ENCODE results near the gene RAB40B.
"Not testable (repeated sequence)": the region's sequence is repeated elsewhere in the genome, so short reads cannot be mapped to it uniquely, and the experiment has no call there.

The RAB40B gene, protein sequence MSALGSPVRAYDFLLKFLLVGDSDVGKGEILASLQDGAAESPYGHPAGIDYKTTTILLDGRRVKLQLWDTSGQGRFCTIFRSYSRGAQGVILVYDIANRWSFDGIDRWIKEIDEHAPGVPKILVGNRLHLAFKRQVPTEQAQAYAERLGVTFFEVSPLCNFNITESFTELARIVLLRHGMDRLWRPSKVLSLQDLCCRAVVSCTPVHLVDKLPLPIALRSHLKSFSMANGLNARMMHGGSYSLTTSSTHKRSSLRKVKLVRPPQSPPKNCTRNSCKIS

DNA sequence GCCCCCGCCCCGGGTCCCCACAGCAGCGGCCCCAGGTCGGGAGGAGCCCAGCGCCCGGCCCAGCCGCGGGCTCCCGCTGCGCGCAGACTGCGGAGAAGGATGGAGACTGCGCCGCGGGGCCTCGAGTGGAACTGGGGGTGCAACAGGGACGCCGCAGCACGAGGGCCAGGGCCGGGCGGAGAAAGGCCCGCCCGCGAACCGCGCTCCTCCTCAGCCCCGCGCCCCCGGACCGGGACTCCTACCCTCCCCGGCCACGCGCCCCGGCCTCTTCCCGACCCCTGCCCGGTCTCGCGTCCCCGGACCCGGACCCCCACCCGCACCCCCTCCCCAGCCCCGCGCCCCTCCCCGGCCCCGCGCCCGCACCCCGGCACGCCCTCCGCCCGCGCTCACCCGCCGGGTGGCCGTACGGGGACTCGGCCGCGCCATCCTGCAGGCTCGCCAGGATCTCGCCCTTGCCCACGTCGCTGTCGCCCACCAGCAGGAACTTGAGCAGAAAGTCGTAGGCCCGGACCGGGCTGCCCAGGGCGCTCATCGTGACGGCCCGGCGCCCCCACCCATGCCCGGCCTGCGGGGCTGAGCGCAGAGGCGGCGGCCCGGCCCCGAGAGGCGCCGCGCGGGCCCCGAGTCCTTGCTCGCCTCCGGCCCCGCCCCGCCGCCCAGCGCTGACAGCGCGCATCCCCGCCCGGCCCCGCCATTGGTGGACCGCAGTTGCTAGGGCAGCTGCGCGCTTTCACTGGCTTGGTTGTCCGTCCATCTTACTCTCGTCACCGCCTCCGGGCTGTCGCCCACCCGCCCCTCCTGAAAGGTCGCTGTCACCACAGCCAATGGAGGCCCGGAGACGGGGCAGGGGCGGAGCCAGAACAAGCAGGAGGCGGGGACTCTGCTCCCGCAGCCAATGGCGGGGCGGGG, at the start of gene RAB40B:
TSS of gene RAB40B (minus strand) at position 634 of the 909 bp plus-strand sequence. CDS start at position 532, 102 bp downstream.
- peak within 1 kb of the TSS; percentile 43 for H3K27ac ChIP-seq (ENCODE audit: low read depth, low read length)

DNA sequence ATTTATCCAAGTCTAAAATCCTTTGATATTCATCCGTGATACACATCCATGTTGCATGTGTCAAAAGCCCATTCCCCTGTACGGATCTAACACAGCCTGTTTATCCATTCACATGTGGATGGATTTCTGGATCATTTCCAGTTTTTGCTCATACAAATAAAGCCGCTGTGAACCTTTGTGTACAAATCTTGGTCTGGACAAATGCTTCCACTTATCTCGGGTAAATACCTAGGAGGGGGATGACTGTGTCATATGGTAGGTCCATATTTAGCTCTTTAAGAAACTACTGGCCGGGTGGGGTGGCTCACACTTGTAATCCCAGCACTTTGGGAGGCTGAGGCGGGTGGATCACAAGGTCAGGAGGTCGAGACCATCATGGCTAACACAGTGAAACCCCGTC, 47.0 kb upstream of the RAB40B start:
- Histone ChIP-seq H3K27me3 (ENCODE audit: control insufficient read depth, insufficient read depth, low read length) (no peaks in the 10 kb centered on the region), H3K27ac (ENCODE audit: low read depth, low read length) (no peak overlapping the region), H3K4me1 (ENCODE audit: control insufficient read depth, insufficient read depth, low read length) (no peaks in the 10 kb centered on the region), H3K4me3 (ENCODE audit: low read length) (no peak overlapping the region), H3K9ac (ENCODE audit: low read length) (no peak overlapping the region), H3K36me3 (ENCODE audit: control insufficient read depth, insufficient read depth, low read length) (peaks cover 14% of the 10 kb centered on the region)

More for the DNA sequence above, at the start of gene RAB40B:
- H3K9ac ChIP-seq (ENCODE audit: low read length), result no peak within 1 kb of the TSS
- peak within 1 kb of the TSS; percentile 78 for H3K4me3 ChIP-seq (ENCODE audit: low read length)
- H3K36me3 ChIP-seq (ENCODE audit: control insufficient read depth, insufficient read depth, low read length), result no peaks in the 10 kb centered on the region
- no peaks in the 10 kb centered on the region for H3K27me3 ChIP-seq (ENCODE audit: control insufficient read depth, insufficient read depth, low read length)
- peaks cover 7% of the 10 kb centered on the region for H3K4me1 ChIP-seq (ENCODE audit: control insufficient read depth, insufficient read depth, low read length)

DNA sequence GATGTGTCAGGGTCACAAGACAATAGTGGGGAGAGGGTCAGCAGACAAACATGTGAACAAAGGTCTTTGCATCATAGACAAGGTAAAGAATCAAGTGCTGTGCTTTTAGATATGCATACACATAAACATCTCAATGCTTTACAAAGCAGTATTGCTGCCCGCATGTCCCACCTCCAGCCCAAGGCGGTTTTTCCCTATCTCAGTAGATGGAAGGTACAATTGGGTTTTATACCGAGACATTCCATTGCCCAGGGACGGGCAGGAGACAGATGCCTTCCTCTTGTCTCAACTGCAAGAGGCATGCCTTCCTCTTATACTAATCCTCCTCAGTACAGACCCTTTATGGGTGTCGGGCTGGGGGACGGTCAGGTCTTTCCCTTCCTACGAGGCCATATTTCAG, 46.2 kb upstream of the RAB40B start:
- not testable (repeated sequence) for H3K4me1 ChIP-seq (ENCODE audit: control insufficient read depth, insufficient read depth, low read length); H3K9ac ChIP-seq (ENCODE audit: low read length); H3K4me3 ChIP-seq (ENCODE audit: low read length); H3K27me3 ChIP-seq (ENCODE audit: control insufficient read depth, insufficient read depth, low read length); H3K27ac ChIP-seq (ENCODE audit: low read depth, low read length)
- peaks cover 18% of the 10 kb centered on the region for H3K36me3 ChIP-seq (ENCODE audit: control insufficient read depth, insufficient read depth, low read length)

DNA sequence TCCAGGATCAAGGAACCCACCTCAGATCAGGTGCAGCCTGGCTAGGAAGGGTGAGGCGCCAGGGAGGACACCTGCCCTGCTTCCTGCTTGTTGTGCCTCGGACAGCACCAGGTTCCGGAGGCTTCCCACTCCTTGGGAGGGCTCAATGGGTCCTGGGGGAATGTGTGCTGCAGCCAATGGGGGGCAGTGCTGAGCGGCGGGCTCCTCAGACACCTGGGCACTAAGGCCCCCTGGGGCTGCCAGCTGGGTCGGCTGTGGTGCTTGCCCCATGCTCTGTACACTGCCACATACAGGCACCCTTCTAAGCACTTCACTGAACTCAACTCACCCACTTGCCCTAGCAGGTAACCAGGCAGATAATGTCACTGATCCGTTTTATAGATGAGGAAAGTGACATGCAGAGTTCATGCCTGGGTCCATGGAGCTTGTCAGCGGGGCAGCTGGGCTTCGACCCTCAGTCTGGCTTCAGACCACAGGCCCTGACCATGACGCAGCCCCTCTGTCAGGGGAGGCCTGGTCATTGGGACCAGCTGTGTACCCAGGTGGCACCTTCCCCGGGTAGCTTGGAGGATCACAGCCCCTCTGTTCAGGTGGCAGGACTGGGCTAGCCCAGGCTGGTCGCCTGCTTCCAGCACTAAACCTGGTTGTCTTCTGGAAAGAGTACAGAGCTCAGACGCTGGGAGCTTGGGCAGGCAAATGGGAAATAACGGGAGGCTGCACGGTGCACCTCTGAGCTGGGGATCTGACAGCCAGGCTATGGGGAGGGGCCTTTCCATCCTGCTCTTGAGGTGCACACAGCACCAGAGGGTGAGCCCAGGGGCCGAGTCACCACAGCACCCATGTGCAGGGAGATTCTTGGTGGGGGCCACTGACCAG, 45.1 kb upstream of the RAB40B start:
- H3K27ac ChIP-seq (ENCODE audit: low read depth, low read length), result no peak overlapping the region
- no peaks in the 10 kb centered on the region for H3K27me3 ChIP-seq (ENCODE audit: control insufficient read depth, insufficient read depth, low read length)
- peaks cover 18% of the 10 kb centered on the region for H3K36me3 ChIP-seq (ENCODE audit: control insufficient read depth, insufficient read depth, low read length)
- H3K9ac ChIP-seq (ENCODE audit: low read length), result no peak overlapping the region
- H3K4me3 ChIP-seq (ENCODE audit: low read length), result no peak overlapping the region
- no peaks in the 10 kb centered on the region for H3K4me1 ChIP-seq (ENCODE audit: control insufficient read depth, insufficient read depth, low read length)

DNA sequence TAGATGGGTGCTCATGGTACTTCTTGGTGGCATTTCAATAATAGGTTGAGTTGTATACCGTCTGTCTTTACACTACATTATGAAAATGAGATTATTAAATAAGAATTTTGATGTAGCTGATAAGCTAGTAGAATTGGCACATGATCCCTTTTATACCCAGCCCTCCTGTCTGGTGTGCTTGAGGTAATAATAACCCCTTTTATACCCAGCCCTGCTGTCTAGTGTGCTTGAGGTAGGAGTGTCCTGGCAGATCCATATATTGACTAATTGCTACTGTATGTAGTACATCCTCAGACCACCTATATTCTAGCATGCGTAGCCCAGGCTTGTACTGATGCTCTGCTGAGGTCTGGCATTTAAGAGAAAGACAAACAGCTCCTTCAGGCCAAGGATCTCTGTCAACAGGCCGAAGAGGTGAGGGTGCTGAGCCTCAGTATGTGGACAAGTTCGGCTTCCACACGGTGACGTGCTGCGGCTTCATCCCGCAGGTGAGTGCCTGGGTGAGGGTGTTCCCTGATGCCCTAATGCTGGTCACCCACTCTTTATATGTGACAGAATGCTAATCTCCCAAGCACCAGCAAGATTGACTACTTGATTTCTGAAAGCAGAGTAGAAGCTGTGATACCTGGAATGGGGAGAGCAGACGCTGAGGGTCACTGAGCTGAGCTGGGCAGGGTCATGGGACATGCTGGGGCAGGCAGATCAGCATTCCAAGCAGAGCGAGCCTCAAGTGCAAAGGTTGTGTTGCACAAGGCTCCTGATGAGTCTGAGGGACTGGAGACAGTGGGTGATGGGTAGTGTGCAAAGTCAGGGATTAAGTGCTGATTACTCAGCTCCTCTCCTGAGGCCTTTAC, 42.6 kb upstream of the RAB40B start:
- Histone ChIP-seq H3K9ac (ENCODE audit: low read length) (no peak overlapping the region), H3K4me1 (ENCODE audit: control insufficient read depth, insufficient read depth, low read length) (peaks cover 3% of the 10 kb centered on the region), H3K4me3 (ENCODE audit: low read length) (no peak overlapping the region), H3K27ac (ENCODE audit: low read depth, low read length) (no peak overlapping the region), H3K27me3 (ENCODE audit: control insufficient read depth, insufficient read depth, low read length) (no peaks in the 10 kb centered on the region), H3K36me3 (ENCODE audit: control insufficient read depth, insufficient read depth, low read length) (peaks cover 18% of the 10 kb centered on the region)

DNA sequence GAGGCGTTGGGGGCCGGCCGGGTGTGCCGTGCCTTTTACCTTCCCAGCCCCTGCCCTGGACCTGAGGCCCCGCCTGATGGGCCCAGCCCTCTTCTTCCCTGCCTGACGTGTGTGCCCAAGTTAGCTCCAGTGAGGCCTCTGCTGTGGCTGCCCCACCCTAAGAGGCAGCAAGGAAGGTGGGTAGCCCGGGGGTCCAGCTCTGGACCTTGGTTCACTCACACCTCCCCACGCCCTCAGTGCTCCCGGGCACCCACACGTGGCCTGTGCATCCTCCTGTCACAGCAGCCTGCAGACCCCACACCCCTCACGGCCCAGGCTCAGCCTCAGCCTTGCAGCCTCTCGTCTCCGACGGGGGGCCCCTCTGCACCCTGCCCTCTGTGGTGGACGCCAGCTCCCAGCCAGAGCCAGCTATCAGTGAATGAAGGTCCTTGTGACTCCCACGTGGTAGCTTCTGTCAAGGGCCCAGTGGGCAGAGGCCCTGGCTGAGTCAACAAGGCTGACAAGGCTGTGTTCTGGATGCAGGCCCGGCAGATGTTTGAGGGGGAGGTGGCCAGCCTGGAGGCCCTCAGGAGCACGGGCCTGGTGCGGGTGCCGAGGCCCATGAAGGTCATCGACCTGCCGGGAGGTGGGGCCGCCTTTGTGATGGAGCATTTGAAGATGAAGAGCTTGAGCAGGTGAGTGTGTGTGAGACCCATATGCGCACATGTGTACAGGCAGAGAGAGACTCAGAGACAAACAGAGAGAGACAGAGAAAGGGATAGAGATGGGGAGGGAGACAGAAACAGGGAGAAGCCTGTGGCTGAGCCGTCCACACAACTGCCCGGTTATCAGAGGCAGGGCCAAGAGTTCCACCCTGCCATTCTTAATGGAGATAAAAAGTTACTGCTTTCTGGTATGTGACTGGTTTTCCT, 39.7 kb upstream of the RAB40B start:
- Histone ChIP-seq H3K4me3 (ENCODE audit: low read length) (no peak overlapping the region), H3K4me1 (ENCODE audit: control insufficient read depth, insufficient read depth, low read length) (peaks cover 3% of the 10 kb centered on the region), H3K9ac (ENCODE audit: low read length) (no peak overlapping the region), H3K27me3 (ENCODE audit: control insufficient read depth, insufficient read depth, low read length) (no peaks in the 10 kb centered on the region), H3K36me3 (ENCODE audit: control insufficient read depth, insufficient read depth, low read length) (peaks cover 16% of the 10 kb centered on the region), H3K27ac (ENCODE audit: low read depth, low read length) (no peak overlapping the region)

DNA sequence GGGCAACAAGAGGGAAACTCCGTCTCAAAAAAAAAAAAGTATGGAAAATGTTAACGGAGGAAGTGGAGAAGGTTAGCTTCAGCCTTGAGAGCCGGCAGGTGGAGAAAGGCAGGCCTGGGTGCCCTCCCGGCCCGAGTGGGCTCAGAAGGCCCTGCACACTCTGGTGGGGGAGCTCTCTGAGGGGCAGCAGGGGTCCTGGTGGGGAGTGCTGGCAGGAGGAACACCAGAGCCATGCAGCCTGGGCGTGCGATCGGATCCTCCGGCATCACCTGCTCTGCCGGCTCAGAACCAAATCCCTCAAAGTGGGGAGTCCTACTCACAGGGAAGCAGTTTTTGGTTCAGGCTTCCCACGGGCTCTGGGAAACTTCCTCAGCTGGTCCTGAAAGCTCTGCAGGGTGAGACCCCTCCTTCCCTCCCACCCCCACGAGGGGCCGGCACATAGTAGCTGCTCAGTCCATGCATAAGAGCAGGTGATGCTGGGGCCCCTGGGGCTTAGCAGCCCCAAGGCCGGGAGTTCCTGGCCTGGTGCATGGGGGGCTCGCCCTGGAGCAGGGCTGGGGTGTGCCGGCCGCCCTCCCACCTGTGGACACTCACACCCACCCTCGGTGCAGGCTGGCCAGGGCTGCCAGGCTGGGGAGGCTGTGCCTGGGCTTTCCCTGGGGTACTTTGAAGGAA, 38.1 kb upstream of the RAB40B start:
- no peaks in the 10 kb centered on the region for H3K27me3 ChIP-seq (ENCODE audit: control insufficient read depth, insufficient read depth, low read length)
- no peak overlapping the region for H3K9ac ChIP-seq (ENCODE audit: low read length)
- H3K4me3 ChIP-seq (ENCODE audit: low read length), result peak overlapping the region; percentile 86
- peaks cover 14% of the 10 kb centered on the region for H3K36me3 ChIP-seq (ENCODE audit: control insufficient read depth, insufficient read depth, low read length)
- peaks cover 3% of the 10 kb centered on the region for H3K4me1 ChIP-seq (ENCODE audit: control insufficient read depth, insufficient read depth, low read length)
- no peak overlapping the region for H3K27ac ChIP-seq (ENCODE audit: low read depth, low read length)

DNA sequence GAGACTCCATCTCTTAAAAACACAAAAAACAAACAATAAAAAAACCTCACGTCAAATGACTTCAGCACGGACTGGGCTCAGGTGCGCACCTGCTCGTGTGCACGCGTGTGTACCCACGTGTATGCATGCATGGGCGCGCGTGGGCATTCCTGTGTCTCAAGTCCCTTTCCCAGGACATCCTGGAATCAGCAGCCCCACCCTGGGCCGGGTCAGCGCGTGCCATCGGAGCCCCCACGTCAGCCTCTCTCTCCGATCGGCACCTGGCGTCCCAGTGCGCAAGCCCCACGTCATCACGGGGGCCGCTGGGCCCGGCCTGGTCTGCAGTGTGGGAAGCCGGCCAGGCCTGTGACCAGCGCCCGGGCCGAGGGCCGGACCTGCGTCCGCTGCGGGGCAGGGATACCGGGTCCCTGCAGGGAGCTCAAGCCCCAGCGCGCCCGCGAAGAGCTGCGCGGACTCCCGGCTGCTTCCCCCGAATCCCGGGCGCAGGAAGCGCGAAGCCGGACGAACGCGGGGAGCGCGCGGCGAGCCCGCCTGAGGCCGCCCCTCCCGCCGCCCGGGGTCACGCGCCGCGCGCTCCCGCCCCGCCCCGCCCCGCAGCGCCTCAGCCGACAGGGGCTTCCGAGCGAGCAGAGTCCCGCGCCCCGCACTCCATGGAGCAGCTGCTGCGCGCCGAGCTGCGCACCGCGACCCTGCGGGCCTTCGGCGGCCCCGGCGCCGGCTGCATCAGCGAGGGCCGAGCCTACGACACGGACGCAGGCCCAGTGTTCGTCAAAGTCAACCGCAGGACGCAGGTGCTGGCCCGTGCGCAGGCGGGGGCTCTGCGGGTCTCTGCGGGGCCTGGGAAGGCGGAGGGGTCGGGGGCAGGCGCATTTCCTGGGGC, 36.7 kb upstream of the RAB40B start, which contains the start of gene FN3K:
TSS of gene FN3K (plus strand) at position 629 of the 880 bp plus-strand sequence. CDS start at position 651, 22 bp downstream.
- Histone ChIP-seq H3K36me3 (ENCODE audit: control insufficient read depth, insufficient read depth, low read length) (peaks cover 2% of the 10 kb centered on the region), H3K4me3 (ENCODE audit: low read length) (peak within 1 kb of the TSS; percentile 86), H3K27me3 (ENCODE audit: control insufficient read depth, insufficient read depth, low read length) (no peaks in the 10 kb centered on the region), H3K27ac (ENCODE audit: low read depth, low read length) (peak within 1 kb of the TSS; percentile 80), H3K4me1 (ENCODE audit: control insufficient read depth, insufficient read depth, low read length) (peaks cover 3% of the 10 kb centered on the region), H3K9ac (ENCODE audit: low read length) (peak within 1 kb of the TSS; percentile 68)

DNA sequence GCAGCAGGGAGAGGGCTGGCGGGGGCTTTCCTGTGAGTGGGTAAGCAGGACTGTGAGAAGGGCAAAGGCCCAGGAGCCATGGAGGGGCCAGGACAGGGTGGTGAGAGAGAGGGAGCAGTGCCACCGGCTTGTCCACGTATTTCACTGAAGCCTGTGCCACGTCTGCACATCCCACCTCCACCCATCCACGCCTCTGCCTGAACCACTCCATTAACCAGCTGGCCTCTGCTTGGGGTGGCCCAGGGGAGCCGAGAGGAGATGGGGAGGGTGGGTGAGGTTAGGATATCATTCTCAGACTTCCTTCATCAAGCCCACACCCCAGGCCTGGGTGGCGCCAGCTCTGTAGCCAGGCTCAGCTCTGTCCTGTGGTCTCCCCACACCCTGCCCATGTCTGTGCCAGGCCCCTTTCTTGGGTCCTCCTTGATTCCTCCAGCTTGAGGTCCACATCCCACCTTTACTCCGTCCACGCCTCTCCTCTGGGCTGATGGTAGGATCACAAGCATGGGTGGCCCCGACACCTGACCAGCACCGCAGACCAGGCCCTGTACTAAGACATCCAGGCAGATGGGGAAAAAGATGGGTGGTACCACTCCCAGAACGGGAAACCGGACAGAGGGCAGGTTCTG, 33.7 kb upstream of the RAB40B start:
- Histone ChIP-seq H3K27ac (ENCODE audit: low read depth, low read length) (no peak overlapping the region), H3K27me3 (ENCODE audit: control insufficient read depth, insufficient read depth, low read length) (no peaks in the 10 kb centered on the region), H3K4me3 (ENCODE audit: low read length) (no peak overlapping the region), H3K4me1 (ENCODE audit: control insufficient read depth, insufficient read depth, low read length) (peaks cover 3% of the 10 kb centered on the region), H3K9ac (ENCODE audit: low read length) (no peak overlapping the region), H3K36me3 (ENCODE audit: control insufficient read depth, insufficient read depth, low read length) (no peaks in the 10 kb centered on the region)
